ENCODE results near the gene HNRNPM.

DNA sequence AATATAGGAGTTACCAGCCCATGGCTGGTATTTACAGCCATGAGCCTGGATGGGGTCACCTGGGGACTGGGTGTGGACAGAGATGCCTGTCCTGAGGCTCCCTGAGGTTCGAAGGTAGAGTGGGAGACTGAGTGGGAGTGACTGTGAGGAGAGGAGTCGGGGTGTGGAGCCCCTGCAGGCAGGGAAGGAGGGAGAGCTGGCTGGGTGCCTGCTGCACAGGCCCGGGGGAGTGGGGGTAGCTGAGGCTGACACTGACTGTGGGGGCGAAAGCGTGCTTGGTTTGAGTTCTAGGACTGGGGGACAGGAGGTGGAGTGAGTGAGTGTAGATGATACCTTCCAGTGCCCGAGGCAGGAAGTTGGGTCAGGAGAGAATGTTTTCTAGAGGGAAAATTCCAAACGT lies 47.5 kb upstream of the HNRNPM start:
- TF ChIP-seq, protein P1, sequence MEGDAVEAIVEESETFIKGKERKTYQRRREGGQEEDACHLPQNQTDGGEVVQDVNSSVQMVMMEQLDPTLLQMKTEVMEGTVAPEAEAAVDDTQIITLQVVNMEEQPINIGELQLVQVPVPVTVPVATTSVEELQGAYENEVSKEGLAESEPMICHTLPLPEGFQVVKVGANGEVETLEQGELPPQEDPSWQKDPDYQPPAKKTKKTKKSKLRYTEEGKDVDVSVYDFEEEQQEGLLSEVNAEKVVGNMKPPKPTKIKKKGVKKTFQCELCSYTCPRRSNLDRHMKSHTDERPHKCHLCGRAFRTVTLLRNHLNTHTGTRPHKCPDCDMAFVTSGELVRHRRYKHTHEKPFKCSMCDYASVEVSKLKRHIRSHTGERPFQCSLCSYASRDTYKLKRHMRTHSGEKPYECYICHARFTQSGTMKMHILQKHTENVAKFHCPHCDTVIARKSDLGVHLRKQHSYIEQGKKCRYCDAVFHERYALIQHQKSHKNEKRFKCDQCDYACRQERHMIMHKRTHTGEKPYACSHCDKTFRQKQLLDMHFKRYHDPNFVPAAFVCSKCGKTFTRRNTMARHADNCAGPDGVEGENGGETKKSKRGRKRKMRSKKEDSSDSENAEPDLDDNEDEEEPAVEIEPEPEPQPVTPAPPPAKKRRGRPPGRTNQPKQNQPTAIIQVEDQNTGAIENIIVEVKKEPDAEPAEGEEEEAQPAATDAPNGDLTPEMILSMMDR (IDR thresholded peaks at IDR 0.05): no peak
- TF ChIP-seq POLR2A (IDR thresholded peaks at IDR 0.05): no peak

Measured in testis (tissue), 2 donors.